GM03348 (cell line): ENCODE measurements around the gene CCT4.
"Not testable (repeated sequence)": the region's sequence is repeated elsewhere in the genome, so short reads cannot be mapped to it uniquely, and the experiment has no call there.

ENCODE experiments used
- DNase-seq: peaks from one replicate; pipeline ENCODE4 v3.0.0; 2012; ENCODE audit warnings: low spot score

Gene CCT4

GRCh38 chr2:61888267-61889055 lies at the start of gene CCT4:
Gene CCT4, minus strand, starts transcription at chr2:61888656. Its CDS starts 149 bp downstream, at chr2:61888507.
- peak; percentile 92 for DNase-seq

- DNase-seq: no peak
Measured at GRCh38 chr2:61937886-61938285, 49.4 kb upstream of the CCT4 start.

- no peak for DNase-seq
Measured at GRCh38 chr2:61937098-61937497, 48.6 kb upstream of the CCT4 start.

- DNase-seq: no peak
Measured at GRCh38 chr2:61928826-61929461, 40.5 kb upstream of the CCT4 start.

- DNase-seq: no peak
Measured at GRCh38 chr2:61926531-61927477, 38.3 kb upstream of the CCT4 start.

- DNase-seq: no peak
Measured at GRCh38 chr2:61924895-61925663, 36.6 kb upstream of the CCT4 start.

- no peak for DNase-seq
Measured at GRCh38 chr2:61922714-61923113, 34.3 kb upstream of the CCT4 start.

- no peak for DNase-seq
Measured at GRCh38 chr2:61920548-61920947, 32.1 kb upstream of the CCT4 start.

GRCh38 chr2:61914794-61915193 lies 26.3 kb upstream of the CCT4 start:
- not testable (repeated sequence) for DNase-seq

GRCh38 chr2:61911510-61911909 lies 23.1 kb upstream of the CCT4 start:
- no peak for DNase-seq

- peak; percentile 13 for DNase-seq
Measured at GRCh38 chr2:61910603-61911002, 22.1 kb upstream of the CCT4 start.

GRCh38 chr2:61909116-61909515 lies 20.7 kb upstream of the CCT4 start:
- no peak for DNase-seq

GRCh38 chr2:61906186-61906470 lies 17.7 kb upstream of the CCT4 start:
- no peak for DNase-seq

- DNase-seq: peak; percentile 91
Measured at GRCh38 chr2:61905372-61906185, 17.1 kb upstream of the CCT4 start, which contains the start of gene COMMD1. Gene COMMD1, plus strand, starts transcription at chr2:61905674. Its CDS starts 5 bp downstream, at chr2:61905679.

- no peak for DNase-seq
Measured at GRCh38 chr2:61900281-61900680, 11.8 kb upstream of the CCT4 start.

GRCh38 chr2:61898810-61899209 lies 10.4 kb upstream of the CCT4 start:
- peak; percentile 27 for DNase-seq

GRCh38 chr2:61887717-61888266 lies 664 bp downstream of the CCT4 start:
- peak; percentile 48 for DNase-seq

- no peak for DNase-seq
Measured at GRCh38 chr2:61885896-61886603, 2.4 kb downstream of the CCT4 start.

GRCh38 chr2:61882850-61883249 lies 5.6 kb downstream of the CCT4 start:
- DNase-seq: no peak

- DNase-seq: not testable (repeated sequence)
Measured at GRCh38 chr2:61879351-61879750, 9.1 kb downstream of the CCT4 start.
